Fibroblast of villous mesenchyme (primary cell): ENCODE measurements around the gene TBCK. TPM values are rescaled to one million over a fixed set of nuclear protein-coding genes. Genes with fewer than 3 reads are reported as not detected.
A peak's percentile ranks its signal among the peaks of the same experiment; 100 is the strongest.

Source experiments
- DNase-seq: peaks from one replicate; pipeline ENCODE4 v3.0.0-alpha.2; 2010; ENCODE audit warnings: low read depth
- H3K4me3 ChIP-seq: 2 replicates; pipeline ENCODE4 v1.5.1; 2011; ENCODE audit warnings: low read depth, mild to moderate bottlenecking, low read length
- total RNA-seq: library from RNA; depleted of rRNA; stranded (reverse); fragments of >200 nt; gene quantifications from 2 replicates; pipeline ENCODE4 v1.2.3, GENCODE V29; 2012
- TF ChIP-seq, protein P1 (sequence below): IDR thresholded peaks from 2 replicates; pipeline ENCODE4 v1.5.1; 2012; ENCODE audit warnings: low read depth, mild to moderate bottlenecking, low read length; ENCODE audit not compliant: insufficient read depth

Gene TBCK
- total RNA-seq, 1 donor = 80.3 TPM

DNA sequence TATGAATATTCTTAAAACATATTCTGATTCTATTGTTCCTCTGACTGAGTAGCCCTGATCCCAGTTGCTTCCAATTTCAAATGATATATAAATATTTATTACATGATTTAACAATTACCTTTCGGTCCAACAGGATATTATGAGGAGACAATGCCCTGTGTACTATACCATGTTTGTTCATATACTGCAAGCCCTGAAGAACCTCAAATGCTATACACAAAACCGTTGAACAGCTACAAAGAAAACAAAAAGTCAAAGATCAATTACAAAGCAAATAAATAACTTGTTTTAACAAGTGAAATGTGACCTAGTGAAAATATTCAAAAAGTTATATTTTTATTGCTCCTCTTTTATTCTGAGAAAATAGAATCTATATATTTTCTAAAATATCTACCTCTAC is 54.0 kb downstream of the TBCK start:
- no peak overlapping the region for H3K4me3 ChIP-seq
- TF ChIP-seq, protein P1, sequence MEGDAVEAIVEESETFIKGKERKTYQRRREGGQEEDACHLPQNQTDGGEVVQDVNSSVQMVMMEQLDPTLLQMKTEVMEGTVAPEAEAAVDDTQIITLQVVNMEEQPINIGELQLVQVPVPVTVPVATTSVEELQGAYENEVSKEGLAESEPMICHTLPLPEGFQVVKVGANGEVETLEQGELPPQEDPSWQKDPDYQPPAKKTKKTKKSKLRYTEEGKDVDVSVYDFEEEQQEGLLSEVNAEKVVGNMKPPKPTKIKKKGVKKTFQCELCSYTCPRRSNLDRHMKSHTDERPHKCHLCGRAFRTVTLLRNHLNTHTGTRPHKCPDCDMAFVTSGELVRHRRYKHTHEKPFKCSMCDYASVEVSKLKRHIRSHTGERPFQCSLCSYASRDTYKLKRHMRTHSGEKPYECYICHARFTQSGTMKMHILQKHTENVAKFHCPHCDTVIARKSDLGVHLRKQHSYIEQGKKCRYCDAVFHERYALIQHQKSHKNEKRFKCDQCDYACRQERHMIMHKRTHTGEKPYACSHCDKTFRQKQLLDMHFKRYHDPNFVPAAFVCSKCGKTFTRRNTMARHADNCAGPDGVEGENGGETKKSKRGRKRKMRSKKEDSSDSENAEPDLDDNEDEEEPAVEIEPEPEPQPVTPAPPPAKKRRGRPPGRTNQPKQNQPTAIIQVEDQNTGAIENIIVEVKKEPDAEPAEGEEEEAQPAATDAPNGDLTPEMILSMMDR = no peak
- no peak for DNase-seq

DNA sequence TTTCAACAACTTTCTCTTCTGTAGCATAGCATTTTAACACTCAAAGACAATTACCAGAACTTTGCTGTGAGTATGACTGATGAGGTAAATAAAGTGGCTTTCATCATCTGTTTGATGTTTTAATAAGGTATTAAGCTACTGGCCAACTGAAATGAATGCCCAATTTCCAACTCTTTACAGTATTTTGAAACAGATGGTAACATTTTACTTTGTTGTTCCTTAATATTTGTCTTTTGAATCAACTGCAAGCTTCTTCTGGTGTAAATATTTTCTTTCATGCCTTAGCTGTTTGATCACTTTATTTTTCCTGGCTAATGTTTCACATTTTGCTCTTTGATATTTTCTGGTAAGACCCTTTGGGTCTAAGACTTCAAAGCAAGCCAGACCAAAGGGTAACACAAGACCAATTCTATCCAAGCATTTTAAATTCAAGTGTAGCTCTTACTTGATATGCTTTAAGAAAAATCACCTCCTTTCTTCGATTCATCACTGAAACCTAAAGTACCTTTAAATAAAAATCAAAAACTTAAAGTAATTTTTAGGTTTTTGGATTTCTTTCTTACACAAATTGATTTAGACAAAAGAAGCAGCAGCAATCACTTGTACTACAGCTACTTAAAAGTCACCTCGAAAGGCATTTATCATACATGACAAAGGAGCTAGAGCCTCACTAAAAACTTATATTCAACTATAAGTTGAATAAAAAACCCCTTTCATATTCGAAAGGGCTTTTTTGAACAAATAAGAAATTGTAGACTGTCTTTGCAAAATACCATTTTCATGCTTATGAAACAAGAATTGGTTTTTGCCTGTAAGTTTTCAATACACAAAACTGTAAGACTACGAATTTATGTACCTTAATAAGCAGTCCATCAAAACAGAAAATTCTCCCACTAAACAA is 57.6 kb downstream of the TBCK start:
- H3K4me3 ChIP-seq = no peak overlapping the region
- TF ChIP-seq, protein P1 = no peak
- DNase-seq = peak; percentile 36

DNA sequence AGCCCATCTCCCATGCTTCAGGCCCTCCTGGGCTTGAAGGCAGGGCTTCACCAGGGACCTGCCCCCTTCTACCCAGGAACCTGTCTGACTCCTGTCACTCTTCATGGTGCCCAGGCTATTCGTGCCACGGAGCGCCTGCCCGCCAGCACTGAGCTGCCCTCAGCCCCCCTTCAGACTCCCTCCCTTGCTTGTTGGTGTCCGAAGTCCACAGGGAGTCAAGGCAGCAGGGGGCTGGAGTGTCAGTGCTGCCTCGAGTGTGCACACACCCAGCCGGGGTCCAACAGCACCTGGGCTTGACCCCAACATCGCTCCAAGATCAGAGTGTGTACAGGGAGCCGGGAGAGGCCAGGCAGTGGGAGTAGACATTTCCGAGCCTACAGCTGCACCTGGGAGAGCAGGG is 59.8 kb downstream of the TBCK start:
- TF ChIP-seq, protein P1 = no peak
- H3K4me3 ChIP-seq = no peak overlapping the region

DNA sequence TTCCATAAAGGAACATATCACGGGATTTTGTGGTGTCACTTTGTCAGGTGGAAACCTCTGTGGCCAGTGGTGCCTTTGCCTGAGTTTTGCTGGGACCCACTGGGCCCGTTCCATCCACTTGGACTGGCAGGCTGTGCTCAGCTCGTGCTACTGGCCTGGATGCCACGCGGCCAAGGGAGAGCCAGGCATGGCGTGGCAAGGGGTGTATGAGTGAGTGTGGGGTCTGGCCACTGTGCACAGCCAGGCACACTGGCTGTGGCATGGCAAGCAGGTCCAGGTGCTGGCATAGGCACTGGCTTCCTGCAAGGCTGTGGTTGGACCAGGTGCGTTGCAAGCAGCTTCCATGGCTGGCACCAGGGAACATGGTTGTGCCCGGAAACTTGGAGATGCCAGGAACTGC is 60.8 kb downstream of the TBCK start:
- TF ChIP-seq, protein P1 = no peak
- DNase-seq = no peak
- H3K4me3 ChIP-seq = no peak overlapping the region

More for the DNA sequence above, 59.8 kb downstream of the TBCK start:
- no peak for DNase-seq

DNA sequence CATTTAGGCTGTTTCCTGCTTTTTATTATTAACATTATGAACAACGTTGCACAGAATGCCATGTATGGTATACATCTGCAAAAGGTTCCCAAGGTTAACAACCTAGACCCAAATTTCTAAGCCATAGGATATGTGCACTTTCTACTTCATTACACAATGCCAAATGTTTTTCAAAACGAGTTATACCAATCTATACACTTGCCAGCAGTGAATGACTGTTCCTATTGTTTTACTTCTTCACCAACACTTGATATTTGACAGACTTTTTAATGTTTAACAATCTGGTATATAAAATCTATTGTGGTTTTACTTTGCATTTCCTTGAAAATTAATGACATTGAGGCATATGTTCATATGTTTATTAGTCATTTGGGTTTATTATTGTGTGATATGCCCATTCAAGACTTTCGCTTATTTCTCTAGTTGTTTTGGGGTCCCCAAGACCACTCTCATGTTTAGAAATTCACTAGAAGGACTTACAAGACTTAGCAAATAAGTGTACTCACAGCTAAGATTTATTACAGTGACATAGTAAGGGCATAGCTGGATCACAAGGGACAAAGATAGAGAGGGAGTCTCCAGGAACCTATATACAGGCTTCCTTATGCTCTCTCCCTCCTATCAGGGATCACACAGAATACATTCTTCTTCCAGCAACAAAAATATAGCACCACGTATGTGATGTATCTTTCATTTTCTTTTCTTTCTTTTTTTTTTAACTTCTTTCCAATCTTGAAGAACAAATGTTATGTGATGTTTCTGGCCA is 62.5 kb downstream of the TBCK start:
- TF ChIP-seq, protein P1 = no peak
- no peak overlapping the region for H3K4me3 ChIP-seq
- no peak for DNase-seq

DNA sequence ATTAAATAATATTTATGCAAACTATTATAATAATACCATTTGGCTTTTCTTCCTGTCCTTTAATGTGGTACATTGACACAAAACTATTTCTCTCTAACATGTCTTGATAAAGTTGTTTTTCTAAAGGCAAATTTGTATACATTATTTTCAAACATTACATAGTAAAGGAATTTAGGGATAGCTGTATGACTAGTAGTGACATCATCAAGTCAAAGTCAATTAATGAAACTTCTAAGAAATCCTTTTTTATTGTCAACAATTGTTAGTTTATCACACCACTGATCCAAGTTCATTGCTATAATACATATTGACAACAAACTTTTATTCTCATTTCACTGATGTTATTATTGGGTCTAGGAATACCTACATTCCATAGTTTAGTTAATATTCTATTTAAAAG is 68.4 kb downstream of the TBCK start:
- TF ChIP-seq, protein P1 = no peak
- H3K4me3 ChIP-seq = no peak overlapping the region
- DNase-seq = no peak
